Small intestine (tissue), 7 donors: ENCODE results near the gene GPR132. TPM values are rescaled to one million over a fixed set of nuclear protein-coding genes. Genes with fewer than 3 reads are reported as not detected.
A peak's percentile ranks its signal among the peaks of the same experiment; 100 is the strongest.
"Not testable (repeated sequence)": the region's sequence is repeated elsewhere in the genome, so short reads cannot be mapped to it uniquely, and the experiment has no call there.

ENCODE experiments used
- DNase-seq, 2 donors: peaks; one replicate each; pipeline versions ENCODE4 v3.0.0 to v3.0.0-alpha.2; 2013
- FAIRE-seq: peaks from 2 replicates; lab custom pipeline; 2012; peaks lifted over from hg19 to GRCh38; lab: Jason Lieb, UNC
- H3K27ac ChIP-seq, 3 donors: one replicate each; pipeline ENCODE4 v1.5.1; 2013; ENCODE audit warnings: low read length in 2 of 3, mild to moderate bottlenecking in 2 of 3, control low read depth in 1 of 3, inconsistent platforms in 1 of 3, low read depth in 1 of 3, moderate library complexity in 1 of 3
- H3K27me3 ChIP-seq, 3 donors: one replicate each; pipeline ENCODE4 v1.6.1; 2013; ENCODE audit warnings: low read length in 3 of 3, inconsistent platforms in 1 of 3; ENCODE audit not compliant: control insufficient read depth in 3 of 3, insufficient read depth in 3 of 3
- H3K36me3 ChIP-seq, 3 donors: one replicate each; pipeline ENCODE4 v1.6.1; 2013; ENCODE audit warnings: low read length in 3 of 3, inconsistent platforms in 1 of 3, low read depth in 1 of 3, mild to moderate bottlenecking in 1 of 3, moderate library complexity in 1 of 3; ENCODE audit not compliant: control insufficient read depth in 3 of 3, insufficient read depth in 2 of 3
- H3K4me1 ChIP-seq, 3 donors: one replicate each; pipeline ENCODE4 v1.6.1; 2013; ENCODE audit warnings: low read length in 2 of 3, inconsistent platforms in 1 of 3, low read depth in 1 of 3, mild to moderate bottlenecking in 1 of 3, moderate library complexity in 1 of 3; ENCODE audit not compliant: control insufficient read depth in 3 of 3, insufficient read depth in 2 of 3
- H3K4me3 ChIP-seq, 3 donors: one replicate each; pipeline ENCODE4 v1.5.1; 2013; ENCODE audit warnings: low read length in 3 of 3, control low read depth in 1 of 3, inconsistent platforms in 1 of 3, low read depth in 1 of 3, mild to moderate bottlenecking in 1 of 3, moderate library complexity in 1 of 3
- H3K9me3 ChIP-seq, 2 donors: one replicate each; pipeline ENCODE4 v1.6.1; 2013; ENCODE audit warnings: low read depth in 1 of 2, low read length in 1 of 2; ENCODE audit not compliant: control insufficient read depth in 2 of 2, insufficient read depth in 1 of 2
- WGBS, 3 donors: extraction: QIAGEN DNeasy Blood & Tissue Kit; methylation state at CpG; one replicate each; pipeline ENCODE4 v1.1.7; 2013; 5-methylcytosine and 5-hydroxymethylcytosine counted together
- polyA plus RNA-seq, 4 donors: library from polyadenylated mRNA; stranded (reverse) in 3 of 4; unstranded in 1 of 4; fragments of 200-250 nt in 3 of 4; fragments of 120-200 nt in 1 of 4; gene quantifications; one replicate each; pipeline versions ENCODE4 v1.2.1 to v1.2.3, GENCODE V29; 2013
- donor health status: healthy with polysubstance abuse.
- donor health status: control.
- donor health status: control.
- donor health status: Bipolar disorder and iron deficiency.
- donor health status: healthy.

Gene GPR132
- polyA plus RNA-seq, 4 donors = 0.81 to 1.4 (median 1.1) TPM; not detected in 1

DNA sequence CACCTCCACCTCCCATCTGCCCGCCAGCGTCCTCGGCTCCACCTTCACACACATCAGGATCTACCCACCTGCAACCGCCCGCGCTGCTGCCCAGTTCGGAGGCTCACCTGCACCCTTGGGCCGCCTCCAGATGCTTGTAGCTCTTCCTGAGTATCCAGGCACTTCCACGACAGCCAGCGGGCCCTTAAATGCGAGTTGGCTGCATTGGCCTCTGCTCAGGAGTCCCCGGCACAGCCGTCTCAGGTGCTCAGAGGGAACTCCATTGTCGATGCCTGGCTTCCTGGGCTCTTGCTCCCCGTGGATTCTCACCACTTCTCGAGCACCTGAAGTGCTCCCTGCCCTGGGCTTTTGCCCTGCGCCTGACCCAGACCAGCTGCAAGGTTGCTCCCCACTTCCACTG, 22.4 kb downstream of the GPR132 start:
- no peaks in the 10 kb centered on the region for H3K36me3 ChIP-seq
- WGBS, 3 donors = 82 to 88% (median 87%) methylated on average over 17 of the region's 17 CpGs
- H3K9me3 ChIP-seq = no peaks in the 10 kb centered on the region
- DNase-seq (no peak), FAIRE-seq (no peak)
- H3K27me3 ChIP-seq = peaks cover 0 to 9% (median 0%) of the 10 kb centered on the region in 3 donors
- no peak overlapping the region for H3K4me3 ChIP-seq
- H3K27ac ChIP-seq = no peak overlapping the region
- peaks cover 0 to 3% (median 0%) of the 10 kb centered on the region in 3 donors for H3K4me1 ChIP-seq

DNA sequence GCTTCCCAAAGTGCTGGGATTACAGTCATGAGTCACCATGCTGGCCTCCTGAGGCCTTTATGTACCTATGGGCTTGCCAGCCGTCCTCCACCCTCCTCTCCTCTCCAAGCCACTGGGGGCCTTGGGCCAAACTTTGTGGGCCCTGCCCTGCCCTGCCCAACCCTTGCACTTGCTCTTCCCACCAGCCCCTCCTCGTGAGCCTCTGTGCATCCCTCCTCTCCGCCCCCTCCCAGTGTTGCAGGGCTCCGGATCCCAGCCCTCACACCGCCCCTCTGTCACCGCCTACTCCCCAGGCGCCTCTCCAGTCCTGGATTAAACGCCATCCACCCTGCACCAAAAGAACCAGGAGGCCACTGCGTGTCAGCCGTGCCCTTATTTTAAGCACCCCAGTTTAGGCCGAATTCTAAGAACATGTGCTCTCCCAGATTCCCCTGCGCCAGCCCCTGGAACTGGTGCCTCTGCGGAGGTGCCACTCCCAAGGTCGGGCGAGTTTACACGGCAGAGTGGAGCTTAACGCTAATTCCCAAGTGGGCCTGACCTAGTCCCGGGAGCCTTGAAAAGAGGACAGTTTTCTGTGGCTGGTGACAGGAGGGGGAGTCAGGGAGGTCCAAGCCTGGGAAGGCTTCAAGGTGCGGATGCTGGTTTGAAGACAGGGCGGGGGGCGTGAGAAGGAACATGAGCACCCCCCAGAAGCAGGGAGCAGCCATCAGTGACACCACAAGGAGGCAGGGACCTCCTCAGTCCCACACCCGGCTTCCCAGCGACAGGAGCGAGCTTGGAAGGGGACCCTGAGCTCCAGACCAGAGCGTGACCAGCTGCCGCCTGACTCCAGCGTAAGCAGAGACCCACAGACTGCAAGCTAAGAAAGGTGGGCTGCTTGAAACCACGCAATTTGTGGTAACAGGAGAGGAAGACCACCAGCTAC, 23.1 kb downstream of the GPR132 start:
- Histone ChIP-seq H3K27ac (no peak overlapping the region), H3K27me3 (peaks cover 0 to 9% (median 0%) of the 10 kb centered on the region in 3 donors), H3K36me3 (no peaks in the 10 kb centered on the region), H3K9me3 (no peaks in the 10 kb centered on the region), H3K4me3 (no peak overlapping the region), H3K4me1 (peaks cover 0 to 3% (median 0%) of the 10 kb centered on the region in 3 donors)
- WGBS, 3 donors = 81 to 88% (median 84%) methylated on average over 28 of the region's 28 CpGs
- DNase-seq = no peak
- no peak for FAIRE-seq

DNA sequence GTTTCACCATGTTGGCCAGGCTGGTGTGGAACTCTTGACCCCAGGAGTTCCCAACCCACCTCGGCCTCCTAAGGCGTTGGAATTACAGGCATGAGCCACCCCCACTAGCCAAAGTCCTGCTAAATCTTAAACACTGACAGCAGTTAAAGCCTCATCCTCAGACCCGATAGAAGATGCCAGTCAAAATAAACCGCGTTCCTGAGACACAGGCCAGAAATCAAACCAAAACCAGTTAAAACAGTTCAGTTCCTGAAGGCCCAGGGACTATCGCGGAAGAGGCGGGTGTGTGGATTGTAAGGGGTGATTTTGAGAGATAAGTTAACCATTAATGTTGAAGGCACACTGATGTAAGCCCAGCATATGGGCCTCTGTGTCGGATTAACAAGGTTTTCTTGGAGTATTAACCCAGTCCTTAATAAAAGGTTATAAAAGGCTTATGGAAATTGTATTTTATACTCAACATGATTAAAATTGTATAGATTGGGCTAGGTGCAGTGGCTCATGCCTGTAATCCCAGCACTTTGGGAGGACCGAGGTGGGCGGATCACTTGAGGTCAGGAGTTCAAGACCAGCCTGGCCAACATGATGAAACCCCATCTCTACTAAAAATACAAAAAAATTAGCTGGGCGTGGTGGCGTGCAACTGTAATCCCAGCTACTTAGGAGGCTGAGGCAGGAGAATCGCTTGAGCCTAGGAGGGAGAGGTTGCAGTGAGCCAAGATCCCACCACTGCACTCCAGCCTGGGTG, 25.6 kb downstream of the GPR132 start:
- peak in 1 of 2 donors; percentile 36 for DNase-seq
- Histone ChIP-seq H3K4me3 (no peak overlapping the region), H3K4me1 (no peaks in the 10 kb centered on the region), H3K9me3 (no peaks in the 10 kb centered on the region), H3K27ac (no peak overlapping the region), H3K27me3 (peaks cover 0 to 3% (median 0%) of the 10 kb centered on the region in 3 donors), H3K36me3 (no peaks in the 10 kb centered on the region)
- FAIRE-seq = no peak
- WGBS, 3 donors = 55 to 72% (median 69%) methylated on average over 10 to 14 of the region's 14 CpGs

DNA sequence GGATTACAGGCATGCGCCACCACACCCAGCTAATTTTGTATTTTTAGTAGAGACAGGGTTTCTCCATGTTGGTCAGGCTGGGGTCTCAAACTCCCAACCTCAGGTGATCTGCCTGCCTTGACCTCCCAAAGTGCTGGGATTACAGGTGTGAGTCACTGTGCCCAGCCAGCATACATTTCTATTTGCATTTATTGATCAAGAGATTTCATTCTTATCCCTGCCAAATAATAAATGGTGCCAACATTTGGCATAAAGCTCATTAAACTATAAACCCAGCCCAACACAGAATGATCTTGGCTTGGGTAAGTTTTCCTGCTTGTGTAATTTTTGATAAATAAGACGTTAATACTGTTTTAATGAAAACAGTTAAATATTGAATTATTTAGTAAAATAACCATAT, 29.6 kb downstream of the GPR132 start:
- not testable (repeated sequence) for H3K27me3 ChIP-seq, H3K36me3 ChIP-seq, DNase-seq, H3K4me3 ChIP-seq, H3K9me3 ChIP-seq, H3K27ac ChIP-seq, FAIRE-seq, H3K4me1 ChIP-seq
- WGBS, 3 donors = 59 to 76% (median 69%) methylated on average over 2 of the region's 2 CpGs

DNA sequence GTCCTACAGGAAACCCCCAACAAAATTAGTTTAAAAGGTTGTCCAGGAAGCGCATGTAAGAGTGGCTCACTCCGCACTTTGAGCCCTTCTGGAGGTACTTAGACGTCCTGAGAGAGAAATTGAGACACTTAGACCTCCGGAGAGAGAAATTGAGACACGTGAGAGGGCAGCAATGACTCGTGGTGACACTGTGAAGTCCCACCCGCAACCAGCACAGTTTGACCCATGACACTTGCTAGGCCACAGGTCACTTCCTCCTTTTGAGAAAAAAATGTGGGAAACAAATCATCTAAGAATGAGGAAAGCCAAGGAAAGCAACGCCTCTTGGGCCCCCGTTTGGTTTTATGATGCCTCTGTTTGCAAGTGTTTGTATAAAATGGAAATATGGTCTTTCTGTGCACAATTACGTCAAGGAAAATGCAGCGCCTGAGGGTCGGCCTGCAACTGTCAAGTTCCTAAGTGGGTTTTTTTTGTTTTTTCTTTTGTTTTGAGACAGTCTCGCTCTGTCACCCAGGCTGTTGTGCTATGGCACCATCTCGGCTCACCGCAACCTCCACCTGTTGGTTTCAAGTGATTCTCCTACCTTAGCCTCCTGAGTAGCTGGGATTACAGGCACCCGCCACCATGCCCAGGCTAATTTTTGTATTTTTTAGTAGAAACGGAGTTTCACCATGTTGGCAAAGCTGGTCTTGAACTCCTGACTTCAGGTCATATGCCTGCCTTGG, 30.8 kb downstream of the GPR132 start:
- Histone ChIP-seq H3K4me1 (no peaks in the 10 kb centered on the region), H3K27me3 (peaks cover 0 to 8% (median 0%) of the 10 kb centered on the region in 3 donors), H3K27ac (no peak overlapping the region), H3K36me3 (no peaks in the 10 kb centered on the region), H3K4me3 (no peak overlapping the region), H3K9me3 (peaks cover 0 to 2% of the 10 kb centered on the region in 2 donors)
- FAIRE-seq (no peak), DNase-seq (no peak)
- 79 to 88% (median 88%) methylated on average over 17 of the region's 17 CpGs for WGBS, 3 donors

DNA sequence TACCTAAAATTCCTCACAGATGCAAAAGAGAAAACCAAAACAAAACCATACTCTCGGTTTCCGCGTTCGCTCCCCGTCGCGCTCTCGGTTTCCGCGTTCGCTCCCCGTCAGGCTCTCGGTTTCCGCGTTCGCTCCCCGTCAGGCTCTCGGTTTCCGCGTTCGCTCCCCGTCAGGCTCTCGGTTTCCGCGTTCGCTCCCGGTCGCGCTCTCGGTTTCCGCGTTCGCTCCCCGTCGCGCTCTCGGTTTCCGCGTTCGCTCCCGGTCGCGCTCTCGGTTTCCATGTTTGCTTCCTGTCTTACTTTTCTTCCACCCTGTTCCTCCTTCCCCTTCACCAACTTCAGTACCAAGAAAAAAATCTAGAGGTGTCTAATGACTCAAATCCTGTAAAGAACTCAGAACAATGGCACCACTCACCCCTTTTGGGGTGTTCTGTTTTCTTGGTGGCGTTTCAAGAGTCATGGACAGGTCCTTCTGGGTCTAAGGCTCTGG, 31.8 kb downstream of the GPR132 start:
- not testable (repeated sequence) for H3K36me3 ChIP-seq, H3K9me3 ChIP-seq, H3K27me3 ChIP-seq, H3K4me1 ChIP-seq, FAIRE-seq
- WGBS, 3 donors = 4 to 38% (median 6%) methylated on average over 45 of the region's 45 CpGs
- peak overlapping the region in 1 of 3 donors; percentile 24 for H3K27ac ChIP-seq
- peak; percentile 27 to 65 for DNase-seq
- peak overlapping the region in 2 of 3 donors; percentile 53 to 61 for H3K4me3 ChIP-seq

DNA sequence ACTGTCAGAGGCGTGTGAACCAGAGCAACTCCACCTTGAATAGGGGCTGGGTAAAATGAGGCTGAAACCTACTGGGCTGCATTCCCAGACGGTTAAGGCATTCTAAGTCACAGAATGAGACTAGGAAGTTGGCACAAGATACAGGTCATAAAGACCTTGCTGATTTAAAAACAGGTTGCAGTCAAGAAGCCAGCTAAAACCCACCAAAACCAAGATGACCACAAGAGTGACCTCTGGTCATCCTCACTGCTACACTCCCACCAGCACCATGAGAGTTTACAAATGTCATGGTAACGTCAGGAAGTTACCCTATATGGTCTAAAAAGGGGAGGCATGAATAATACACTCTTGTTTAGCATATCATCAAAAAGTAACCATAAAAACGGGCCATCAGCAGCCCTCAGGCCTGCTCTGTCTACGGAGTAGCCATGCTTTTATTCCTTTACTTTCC, 32.8 kb downstream of the GPR132 start:
- not testable (repeated sequence) for H3K27me3 ChIP-seq, H3K9me3 ChIP-seq, H3K36me3 ChIP-seq, FAIRE-seq, H3K4me1 ChIP-seq, H3K27ac ChIP-seq, H3K4me3 ChIP-seq, DNase-seq
- WGBS, 3 donors = 79 to 86% (median 83%) methylated on average over 5 of the region's 5 CpGs
